HG02981 (cell line): ENCODE data around the gene SPNS1.
"Not testable (repeated sequence)": the region's sequence is repeated elsewhere in the genome, so short reads cannot be mapped to it uniquely, and the experiment has no call there.

Experiments
- ATAC-seq: cut with Tn5 transposase; IDR thresholded peaks from one replicate; pipeline ENCODE4 v1.9.1; 2021; ENCODE audit warnings: mild to moderate bottlenecking, moderate library complexity; ENCODE audit not compliant: unreplicated experiment

SPNS1 gene

DNA sequence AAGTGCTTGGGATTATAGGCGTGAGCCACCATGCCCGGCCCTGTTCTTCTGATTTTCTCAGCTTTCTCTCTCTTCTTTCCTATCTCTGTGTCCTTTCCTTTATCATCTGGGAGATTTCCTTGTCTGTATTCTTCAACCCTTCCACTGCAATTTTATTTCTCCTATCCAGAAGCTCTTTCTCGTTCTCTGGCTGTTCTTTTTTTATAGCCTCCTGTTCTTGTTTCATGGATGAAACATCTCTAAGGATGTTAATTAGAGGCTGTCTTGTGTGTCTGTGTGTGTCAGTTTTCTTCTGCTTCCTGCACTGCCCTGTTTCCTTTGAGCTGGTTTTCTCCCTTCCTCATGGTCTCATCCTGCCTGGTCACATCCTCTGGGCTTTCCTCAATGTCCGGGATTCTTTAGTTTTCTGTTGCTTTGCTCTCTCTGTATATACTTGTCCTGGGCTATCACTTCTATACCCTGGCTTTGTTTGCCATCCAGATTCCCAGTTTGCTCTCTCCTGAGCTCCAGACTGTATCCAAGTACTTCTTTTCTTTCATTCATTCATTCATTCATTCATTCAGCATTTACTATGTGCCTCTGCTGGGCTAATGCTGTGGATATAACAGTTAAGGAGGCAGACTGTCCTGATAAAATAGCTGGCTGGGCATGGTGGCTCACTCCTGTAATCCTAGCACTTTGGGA, 12.7 kb downstream of the SPNS1 start:
- no peak for ATAC-seq

DNA sequence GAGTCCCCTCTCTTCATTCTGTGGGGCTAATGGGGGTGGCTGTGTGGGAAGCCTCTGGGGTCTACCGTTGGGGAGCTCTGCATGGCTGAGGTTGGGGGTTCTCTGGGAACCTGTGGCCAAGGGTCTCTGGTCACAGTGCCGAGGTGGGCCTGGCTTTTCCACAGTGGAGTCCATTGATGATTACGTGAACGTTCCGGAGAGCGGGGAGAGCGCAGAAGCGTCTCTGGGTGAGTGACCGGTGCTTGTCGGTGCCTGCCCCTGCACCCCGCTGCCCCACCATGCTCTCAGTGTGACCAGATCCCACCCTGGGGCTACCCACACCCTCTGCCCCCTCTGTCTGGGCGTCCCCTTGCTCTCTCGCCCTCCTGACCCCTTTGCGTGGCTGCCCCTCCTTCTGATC, 14.8 kb downstream of the SPNS1 start:
- ATAC-seq = no peak

DNA sequence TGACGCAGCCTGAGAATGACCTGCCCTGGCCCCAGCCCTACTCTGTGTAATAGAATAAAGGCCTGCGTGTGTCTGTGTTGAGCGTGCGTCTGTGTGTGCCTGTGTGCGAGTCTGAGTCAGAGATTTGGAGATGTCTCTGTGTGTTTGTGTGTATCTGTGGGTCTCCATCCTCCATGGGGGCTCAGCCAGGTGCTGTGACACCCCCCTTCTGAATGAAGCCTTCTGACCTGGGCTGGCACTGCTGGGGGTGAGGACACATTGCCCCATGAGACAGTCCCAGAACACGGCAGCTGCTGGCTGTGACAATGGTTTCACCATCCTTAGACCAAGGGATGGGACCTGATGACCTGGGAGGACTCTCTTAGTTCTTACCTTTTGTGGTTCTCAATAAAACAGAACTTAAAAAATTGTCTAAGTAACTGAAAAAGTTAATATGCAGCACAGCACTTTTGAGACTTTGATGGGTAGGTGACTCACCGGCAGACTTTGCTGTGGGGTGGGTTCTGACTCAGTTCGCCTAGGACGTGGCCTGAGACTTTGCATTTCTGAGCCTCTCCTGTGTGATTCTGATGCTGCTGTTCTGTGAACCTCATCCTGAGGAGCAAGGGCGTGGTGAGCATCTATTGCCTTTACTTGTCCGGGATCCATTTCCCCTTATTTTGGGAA, 15.9 kb downstream of the SPNS1 start:
- ATAC-seq = no peak

DNA sequence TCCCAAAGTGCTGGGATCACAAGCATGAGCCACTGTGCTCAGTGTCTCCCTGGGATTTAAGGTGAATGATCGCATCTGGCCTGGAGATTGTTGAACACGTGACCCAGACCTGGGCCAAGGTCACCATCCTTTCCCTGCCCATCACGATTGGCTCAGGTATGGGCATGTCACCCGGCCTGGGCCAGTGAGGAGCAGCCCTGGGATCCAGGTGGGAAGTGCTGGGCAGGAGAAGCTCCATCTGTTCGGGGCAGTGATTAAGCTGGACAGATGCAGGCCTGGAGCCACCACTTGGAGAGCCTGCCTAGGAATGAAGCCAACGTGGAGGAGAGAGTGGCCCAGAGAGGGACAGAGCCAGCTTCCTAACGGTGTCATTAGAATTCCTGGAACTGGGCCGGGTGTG, 17.1 kb downstream of the SPNS1 start:
- no peak for ATAC-seq

DNA sequence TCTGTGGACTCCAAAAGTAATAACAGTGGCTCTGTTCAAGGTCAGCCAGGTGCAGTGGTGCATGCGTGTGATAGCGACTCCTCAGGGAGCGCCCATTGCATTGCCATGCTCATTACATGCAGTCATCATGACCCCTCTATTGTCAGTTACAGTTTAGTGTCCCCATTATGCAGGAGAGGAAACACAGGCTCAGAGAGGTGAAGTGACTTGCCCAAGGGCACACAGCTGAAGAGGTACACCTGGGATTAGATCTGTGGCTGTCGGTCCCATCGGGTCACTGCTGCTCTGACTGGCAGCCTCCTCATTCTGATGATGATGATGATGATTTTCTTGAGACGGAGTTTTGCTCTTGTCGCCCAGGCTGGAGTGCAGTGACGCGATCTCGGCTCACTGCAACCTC, 17.9 kb downstream of the SPNS1 start:
- no peak for ATAC-seq

DNA sequence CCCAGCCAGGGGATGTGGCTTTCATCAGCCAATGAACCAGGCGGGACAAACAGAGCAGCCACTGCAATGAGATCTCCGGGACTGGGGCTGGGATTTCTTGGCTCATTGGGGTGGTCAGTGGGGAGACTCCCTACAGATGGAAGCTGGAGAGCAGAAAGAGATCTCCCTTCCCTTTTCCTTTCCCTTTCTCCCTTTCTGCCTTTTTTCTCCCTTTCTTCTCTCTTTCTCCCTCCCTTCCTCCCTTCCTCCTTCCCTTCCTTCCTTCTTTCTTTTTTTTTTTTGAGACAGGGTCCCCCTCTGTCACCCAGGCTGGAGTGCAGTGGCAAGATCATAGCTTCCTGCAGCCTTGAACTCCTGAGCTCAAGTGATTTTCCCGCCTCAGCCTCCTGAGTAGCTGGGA, 24.3 kb downstream of the SPNS1 start:
- ATAC-seq = no peak

DNA sequence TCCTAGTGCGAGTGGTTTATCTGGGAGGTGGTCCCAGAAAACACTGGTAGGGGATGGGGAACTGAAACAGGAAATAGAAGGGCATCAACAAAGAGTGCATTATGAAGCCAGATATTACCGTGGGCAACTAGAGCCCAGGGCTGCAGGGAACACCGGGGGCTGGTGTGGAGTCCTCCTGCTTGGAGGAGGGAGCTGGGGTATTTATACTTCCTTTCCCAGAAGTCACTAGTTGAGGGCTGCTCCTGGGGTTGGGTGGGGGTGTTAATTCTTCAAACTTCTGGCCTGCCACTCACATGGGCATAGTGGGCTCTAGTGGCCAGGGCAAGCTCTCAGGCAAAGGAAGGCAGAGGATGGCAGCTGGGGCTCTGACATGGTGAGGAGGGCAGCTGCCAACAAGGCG, 25.0 kb downstream of the SPNS1 start:
- no peak for ATAC-seq

DNA sequence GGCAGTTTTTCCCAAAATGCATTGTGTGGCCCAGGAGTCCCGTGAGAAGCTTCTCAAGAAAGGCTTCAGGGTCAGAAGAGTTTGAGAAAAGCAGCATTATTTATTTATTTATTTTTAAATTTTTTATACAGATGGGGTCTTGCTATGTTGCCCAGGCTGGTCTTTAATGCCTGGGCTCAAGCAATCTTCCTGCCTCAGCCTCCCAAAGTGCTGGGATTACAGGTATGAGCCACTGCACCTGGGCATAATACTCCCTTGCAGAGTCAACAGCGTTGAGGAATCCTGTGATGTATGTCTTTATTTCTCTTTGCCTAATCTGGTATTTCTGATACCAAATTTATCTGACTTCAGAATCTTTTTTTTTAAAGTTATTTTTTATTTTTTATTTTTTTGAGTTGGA, 25.4 kb downstream of the SPNS1 start:
- no peak for ATAC-seq

DNA sequence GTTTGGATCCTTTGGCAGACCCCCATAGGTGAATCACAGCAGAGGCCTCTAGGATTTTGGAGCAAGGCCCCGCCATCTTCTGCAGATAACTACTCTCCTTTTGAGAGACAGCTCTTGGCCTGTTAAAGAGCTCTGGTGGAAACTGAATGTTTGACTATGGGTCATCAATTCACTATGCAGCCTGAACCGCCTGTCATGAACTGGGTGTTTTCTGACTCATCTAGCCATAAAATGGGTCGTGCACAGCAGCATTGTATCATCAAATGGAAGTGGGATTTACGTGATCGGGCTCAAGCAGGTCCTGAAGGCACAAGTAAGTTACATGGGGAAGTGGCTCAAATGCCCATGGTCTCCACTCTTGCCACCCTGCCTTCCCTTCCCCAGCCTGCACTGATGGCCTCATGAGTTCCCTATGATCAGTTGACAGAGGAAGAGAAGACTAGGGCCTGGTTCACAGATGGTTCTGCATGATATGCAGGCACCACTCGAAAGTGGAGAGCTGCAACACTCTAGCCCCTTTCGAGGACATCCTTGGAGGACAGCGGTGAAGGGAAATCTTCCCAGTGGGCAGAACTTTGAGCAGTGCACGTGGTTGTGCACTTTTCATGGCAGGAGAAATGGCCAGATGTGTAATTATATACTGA, 30.0 kb downstream of the SPNS1 start:
- not testable (repeated sequence) for ATAC-seq

DNA sequence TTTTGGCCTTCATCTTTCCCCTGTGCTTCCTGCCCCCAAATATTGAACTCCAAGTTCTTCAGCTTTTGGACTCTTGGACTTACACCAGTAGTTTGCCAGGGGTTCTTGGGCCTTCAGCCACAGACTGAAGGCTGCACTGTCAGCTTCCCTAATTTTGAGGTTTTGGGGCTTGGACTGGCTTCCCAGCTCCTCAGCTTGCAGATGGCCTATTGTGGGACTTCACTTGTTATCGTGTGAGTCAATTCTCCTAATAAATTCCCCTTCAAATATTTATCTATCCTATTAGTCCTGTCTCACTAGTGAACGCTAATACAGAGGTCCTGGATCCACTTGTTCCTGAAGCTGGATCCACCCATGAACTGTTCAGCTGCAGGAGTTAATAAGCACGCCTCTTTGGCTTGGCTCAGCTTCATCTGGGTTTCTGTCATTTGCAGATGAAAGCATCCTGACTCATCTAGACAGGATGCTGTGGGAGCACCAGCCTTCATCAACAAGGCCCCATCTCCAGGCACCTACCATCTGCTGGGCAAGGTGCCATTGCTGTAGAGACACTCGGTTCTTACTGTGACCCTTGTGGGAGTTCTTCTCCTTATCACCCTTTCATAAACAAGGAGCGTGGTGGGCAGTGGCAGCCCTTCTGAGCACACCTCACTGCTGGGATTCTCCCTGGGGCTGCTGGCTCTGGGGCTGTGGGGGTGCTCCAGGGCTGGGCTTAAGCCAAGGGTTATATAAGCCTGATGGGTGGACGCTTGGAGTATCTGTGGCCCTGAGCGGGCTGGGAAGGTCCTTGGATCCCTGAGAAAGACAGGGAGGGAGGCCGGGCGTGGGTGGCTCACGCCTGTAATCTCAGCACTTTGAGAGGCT, 33.4 kb downstream of the SPNS1 start:
- no peak for ATAC-seq

DNA sequence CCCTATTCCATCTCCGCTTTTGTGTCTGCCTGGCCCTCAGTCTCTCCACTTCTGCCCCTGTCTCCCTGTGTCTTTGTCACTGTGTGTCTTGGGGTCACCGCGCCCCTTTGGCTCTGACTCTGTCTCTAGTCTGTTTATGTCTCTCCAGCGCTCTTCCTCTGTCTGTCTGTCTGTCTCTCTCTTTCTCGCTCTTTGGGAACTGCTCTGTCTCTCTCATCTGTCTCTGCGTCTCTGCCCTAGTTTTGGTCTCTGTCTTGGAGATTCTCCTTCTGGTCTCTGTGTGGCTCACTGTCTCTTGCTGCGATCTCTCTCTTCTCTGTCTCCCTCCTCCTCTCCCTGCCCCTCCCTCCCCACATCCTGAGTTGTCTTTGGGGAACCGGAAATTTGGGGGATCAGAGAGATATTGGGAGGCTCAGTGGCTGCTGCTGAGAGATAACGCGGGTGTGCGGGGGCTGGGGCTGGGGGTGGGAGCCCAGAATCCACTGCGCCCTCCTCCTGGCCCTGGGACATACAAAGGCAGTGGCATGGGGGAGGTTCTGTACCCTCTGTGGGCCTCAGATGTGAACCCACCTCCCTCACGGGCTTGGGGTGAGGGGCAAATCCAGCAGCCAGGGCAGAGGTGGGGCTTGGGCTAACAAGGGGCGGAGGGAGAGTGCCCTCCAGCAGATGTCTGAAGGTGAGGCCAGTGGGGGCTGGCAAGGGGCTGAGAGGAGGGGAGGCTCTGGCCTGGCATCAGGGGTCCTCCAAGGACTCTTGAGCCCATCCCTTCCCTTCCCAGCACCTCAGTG, 34.7 kb downstream of the SPNS1 start:
- ATAC-seq = no peak

DNA sequence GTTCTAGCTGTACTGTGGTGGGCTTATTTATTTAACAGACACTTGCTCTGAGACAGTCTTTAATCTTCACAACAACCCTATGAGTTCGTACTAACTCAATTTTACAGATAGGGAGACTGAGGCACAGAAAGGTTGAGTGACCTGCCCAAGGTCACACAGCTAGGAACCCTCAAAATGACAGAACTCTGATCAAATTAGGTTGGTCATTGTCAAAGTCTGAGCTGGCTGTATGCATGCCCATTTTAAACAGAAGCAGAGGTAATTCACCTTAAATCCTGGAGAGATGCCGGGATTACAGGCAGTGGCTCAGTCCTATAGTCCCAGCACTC, 35.2 kb downstream of the SPNS1 start:
- ATAC-seq = no peak

DNA sequence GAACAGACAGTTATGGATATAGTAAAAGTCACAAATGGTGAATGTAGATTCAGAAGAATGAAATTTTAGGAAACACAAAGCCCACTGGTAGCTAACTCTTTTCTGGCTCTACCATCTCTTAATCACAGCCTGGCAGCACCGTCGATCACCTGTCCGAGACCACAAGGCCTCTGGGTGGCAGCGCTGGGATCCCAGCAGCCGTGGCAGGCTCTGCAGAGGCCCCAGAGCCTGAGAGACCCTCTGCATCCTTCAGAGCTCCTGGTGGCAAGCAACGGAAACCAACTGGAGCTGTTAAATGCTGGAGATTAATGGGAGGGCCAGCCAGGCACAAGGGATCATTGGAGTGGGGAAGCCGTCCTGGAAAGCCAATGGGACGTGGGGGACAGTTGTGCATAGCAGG, 36.5 kb downstream of the SPNS1 start:
- no peak for ATAC-seq

DNA sequence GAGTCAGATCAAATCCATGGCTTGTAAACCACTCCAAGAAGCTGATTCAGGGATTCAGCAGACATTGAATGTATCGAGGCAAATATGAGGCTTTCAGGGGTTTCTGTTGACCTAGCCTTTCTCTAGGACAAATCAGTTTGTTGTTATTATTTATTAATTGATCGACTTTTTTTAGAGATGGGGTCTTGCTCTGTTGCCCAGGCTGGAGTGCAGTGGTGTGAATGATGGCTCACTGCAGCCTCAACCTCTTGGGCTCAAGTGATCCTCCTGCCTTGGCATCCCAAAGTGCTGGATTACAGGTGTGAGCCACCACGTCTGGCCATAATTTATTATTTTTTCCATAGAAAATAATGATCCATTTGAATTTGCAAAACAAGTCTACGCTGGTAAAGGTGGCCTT, 37.3 kb downstream of the SPNS1 start:
- no peak for ATAC-seq

DNA sequence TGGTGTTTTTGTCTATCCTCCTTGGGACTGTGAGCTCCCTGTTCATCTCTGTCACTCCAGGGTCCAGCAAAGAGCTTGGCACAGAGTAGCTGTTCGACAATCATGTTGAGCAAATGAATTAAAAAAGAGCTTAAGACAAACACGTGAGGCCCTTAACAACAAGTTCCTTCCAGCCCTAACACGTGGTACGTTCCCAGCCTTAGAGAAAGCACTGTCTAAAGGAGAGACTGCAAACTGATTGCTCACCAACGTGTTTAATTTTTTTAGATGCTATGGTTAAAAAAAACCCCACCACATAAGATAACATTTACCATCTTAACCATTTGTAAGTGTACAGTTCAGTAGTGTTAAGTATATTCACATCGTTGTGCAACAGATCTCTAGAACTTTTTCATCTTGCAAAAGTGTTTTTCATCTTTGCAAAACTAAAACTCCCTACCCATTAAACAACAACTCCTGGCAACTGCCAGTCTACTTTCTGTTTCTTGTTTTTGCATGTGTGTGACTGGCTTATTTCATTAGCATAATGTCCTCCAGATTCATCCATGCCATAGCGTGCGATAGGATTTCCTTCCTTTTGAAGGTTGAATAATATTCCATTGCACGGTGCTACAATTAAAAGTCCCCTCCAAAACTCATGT, 38.5 kb downstream of the SPNS1 start:
- ATAC-seq = no peak

DNA sequence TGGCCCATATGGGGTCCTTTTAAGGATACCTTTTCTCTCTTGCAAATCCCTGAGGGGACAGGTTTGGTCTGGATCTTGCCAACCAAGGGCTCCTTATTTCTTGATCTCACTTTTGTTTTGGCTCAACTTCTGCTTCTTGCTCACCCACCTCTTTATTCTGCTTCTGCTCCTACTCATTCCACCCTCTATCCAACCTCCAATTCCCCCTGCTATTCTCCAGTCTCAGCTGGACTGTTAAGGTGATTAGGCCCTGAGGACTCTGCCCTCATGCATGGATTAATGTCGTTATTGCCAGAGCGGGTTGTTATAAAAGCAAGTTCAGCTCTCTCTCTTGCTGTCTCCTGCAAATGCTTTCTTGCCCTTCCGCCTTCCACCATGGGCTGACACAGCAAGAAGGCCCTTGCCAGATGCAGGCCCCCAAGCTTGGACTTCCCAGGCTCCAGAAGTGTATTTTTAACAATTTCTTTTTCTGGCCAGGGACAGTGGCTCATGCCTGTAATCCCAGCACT, 40.0 kb downstream of the SPNS1 start:
- ATAC-seq = no peak

DNA sequence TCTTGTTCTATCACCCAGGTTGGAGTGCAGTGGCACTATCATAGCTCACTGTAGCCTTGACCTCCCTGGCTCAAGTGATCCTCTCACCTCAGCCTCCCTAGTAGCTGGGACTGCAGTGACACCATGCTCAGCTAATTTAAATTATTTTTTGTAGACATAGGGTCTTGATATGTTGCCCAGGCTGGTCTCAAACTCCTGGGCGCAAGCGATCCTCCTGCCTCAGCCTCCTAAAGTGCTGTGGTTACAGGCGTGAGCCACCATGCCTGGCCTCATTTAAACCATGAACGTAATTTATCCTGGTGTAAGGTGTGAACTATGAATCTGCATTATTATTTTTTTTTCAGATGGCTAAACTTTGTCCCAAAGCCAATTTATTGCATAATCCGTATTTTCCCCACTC, 47.6 kb downstream of the SPNS1 start:
- ATAC-seq = no peak

DNA sequence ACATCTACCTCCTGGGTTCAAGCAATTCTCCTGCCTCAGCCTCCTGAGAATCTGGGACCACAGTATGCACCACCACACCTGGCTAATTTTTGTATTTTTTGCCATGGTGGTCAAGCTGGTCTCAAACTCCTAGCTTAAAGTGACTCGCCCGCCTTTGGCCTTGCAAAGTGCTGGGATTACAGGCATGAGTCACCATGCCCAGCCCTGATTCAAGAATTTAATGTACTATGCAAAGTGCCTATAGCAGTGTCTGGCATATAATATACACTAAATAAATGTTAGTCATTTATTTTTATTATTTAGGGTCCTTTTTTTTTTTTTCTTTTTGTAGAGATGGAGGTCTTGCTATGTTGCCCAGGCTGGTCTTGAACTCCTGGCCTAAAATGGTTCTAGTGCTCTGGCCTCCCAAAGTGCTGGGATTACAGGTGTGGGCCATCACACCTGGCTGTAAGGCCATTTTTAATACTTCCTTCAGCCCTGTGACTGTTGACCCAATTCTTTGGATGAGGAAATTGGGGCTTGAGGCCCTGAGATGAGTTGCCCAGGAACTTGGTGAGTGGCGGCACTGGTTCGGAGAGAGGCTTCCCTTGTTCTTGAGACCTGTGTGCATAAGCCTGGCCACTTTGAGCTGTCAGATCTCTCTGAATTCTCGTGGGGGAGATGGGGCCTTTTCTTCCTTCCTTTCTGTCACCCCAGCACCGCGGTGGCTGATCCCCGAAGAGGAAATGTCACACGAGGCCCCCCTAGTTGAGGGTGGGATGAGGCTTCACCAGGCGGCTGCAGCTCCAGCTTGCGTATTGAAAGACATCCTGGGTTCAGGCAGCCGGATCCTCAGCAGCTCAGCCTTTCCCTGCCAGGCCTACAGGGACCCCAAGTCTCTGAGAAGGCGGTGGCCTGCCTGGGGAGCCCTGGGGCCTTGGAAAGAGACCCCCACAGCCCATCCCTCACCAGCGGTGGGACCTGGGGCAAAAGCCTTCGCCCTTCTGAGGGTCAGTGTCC, 49.0 kb downstream of the SPNS1 start:
- ATAC-seq = no peak

DNA sequence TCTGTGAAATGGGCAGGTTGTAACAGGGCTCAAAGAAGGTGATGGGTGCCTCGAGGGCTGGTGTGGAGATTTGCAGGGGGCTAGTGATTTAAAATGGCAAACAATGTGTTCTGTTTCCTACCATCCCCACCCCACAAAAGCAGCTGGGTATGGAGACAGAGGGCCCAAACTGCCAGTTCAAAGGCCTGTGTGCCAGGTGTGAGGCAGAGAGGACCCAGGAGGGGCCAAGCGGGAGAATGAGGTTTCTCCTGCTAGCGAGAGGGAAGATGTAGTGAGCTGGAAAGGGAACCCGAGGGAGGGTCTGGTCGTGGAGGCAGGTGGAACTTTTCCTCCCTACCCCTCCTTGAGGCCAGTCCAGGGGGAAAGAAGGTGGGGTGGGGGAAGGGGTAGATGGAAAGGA, 49.7 kb downstream of the SPNS1 start:
- ATAC-seq = no peak
